Naive thymus-derived CD8-positive, alpha-beta T cell (primary cell): Measurements from ENCODE around the gene ACTR2. TPM values are rescaled to one million over a fixed set of nuclear protein-coding genes. Genes with fewer than 3 reads are reported as not detected.
"Not testable (repeated sequence)": the region's sequence is repeated elsewhere in the genome, so short reads cannot be mapped to it uniquely, and the experiment has no call there.

ENCODE experiments used
- ATAC-seq, 2 donors: fragments of 150-1000 bp; cut with Tn5 transposase in 1 of 2; sonication (Bioruptor Pico), chemical (Tn5 transposase) in 1 of 2; 1 replicate in 1 of 2; 2 replicates in 1 of 2; pipeline ENCODE4 v1.10.0; 2021; ENCODE audit warnings: mild to moderate bottlenecking in 2 of 2, moderate library complexity in 2 of 2
- POLR2A ChIA-PET: fragments of 350-600 bp; sonication (Branson Sonifier 250); formaldehyde crosslinking; loops from one replicate; lab custom pipeline; 2021; ENCODE audit warnings: antibody characterized with exemption; lab: Charles Lee
- DNase-seq, 10 donors: peaks; one replicate each; pipeline versions ENCODE4 v3.0.0 to v3.0.0-alpha.2; 2020 to 2022
- H3K27ac Mint-ChIP-seq, 10 donors: one replicate each; pipeline ENCODE4 v1.8.0; 2020 to 2022; ENCODE audit warnings: mild to moderate bottlenecking in 10 of 10, mixed read lengths in 10 of 10, moderate library complexity in 4 of 10, inconsistent platforms in 1 of 10
- H3K27me3 Mint-ChIP-seq, 5 donors: one replicate each; pipeline ENCODE4 v1.8.0; 2021 to 2022; ENCODE audit warnings: mixed read lengths in 5 of 5
- H3K36me3 Mint-ChIP-seq, 3 donors: one replicate each; pipeline ENCODE4 v1.8.0; 2020 to 2022; ENCODE audit warnings: mixed read lengths in 3 of 3, mild to moderate bottlenecking in 2 of 3, inconsistent platforms in 1 of 3
- H3K4me1 Mint-ChIP-seq, 4 donors: one replicate each; pipeline ENCODE4 v1.8.0; 2021 to 2022; ENCODE audit warnings: mixed read lengths in 4 of 4
- H3K4me3 Mint-ChIP-seq, 10 donors: one replicate each; pipeline ENCODE4 v1.8.0; 2020 to 2022; ENCODE audit warnings: mild to moderate bottlenecking in 10 of 10, mixed read lengths in 10 of 10, moderate library complexity in 6 of 10, inconsistent platforms in 1 of 10
- H3K9me3 Mint-ChIP-seq, 9 donors: one replicate each; pipeline ENCODE4 v1.8.0; 2020 to 2022; ENCODE audit warnings: mixed read lengths in 9 of 9, mild to moderate bottlenecking in 3 of 9, inconsistent platforms in 1 of 9, moderate library complexity in 1 of 9
- polyA plus RNA-seq, 3 donors: library from polyadenylated mRNA; unstranded; fragments of 300-500 nt; fragmentation: Illumina TruSeq; gene quantifications; one replicate each; pipeline ENCODE4 v1.2.3, GENCODE V29; 2021
- total RNA-seq, 8 experiments: library from RNA in 2 of 8; stranded (reverse) in 2 of 8; gene quantifications; one replicate each; pipeline ENCODE4 v1.2.3 and lab custom pipeline; 2021 to 2026

ACTR2 gene
- total and polyA plus RNA-seq, 5 experiments from 2014 or later: 238 to 283 (median 258) TPM

DNA sequence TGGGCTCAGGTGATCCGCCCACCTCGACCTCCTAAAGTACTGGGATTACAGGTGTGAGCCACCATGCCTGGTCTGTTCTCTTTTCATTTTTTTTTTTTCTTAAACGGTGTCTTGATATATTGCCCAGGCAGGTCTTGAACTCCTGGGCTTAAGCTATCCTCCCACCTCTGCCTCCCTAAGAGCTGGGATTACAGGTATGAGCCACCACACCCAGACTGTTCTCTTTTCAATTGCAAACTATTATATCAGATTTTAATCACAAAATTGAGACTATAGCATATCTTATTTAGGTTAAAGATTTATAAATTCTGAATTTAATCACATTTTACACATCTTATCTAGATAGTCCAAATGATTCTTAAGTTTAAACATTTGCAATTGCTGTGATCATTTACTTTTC is 15.5 kb upstream of the ACTR2 start:
- no peak overlapping the region for H3K4me3 Mint-ChIP-seq
- no peaks in the 10 kb centered on the region for H3K27me3 Mint-ChIP-seq
- H3K36me3 Mint-ChIP-seq: no peaks in the 10 kb centered on the region
- POLR2A ChIA-PET: interaction anchor here (1.5 kb wide), 1 partner anchor 15 kb away, joined by 4 read pairs; the partner anchor contains the start of gene ACTR2
- no peak overlapping the region for H3K27ac Mint-ChIP-seq
- DNase-seq (no peak), ATAC-seq (no peak)
- no peaks in the 10 kb centered on the region for H3K9me3 Mint-ChIP-seq
- peaks cover 0 to 5% (median 0%) of the 10 kb centered on the region in 4 donors for H3K4me1 Mint-ChIP-seq

- Mint-ChIP-seq H3K4me3 (no peak overlapping the region), H3K4me1 (peaks cover 0 to 5% (median 0%) of the 10 kb centered on the region in 4 donors), H3K27ac (no peak overlapping the region), H3K36me3 (no peaks in the 10 kb centered on the region), H3K9me3 (no peaks in the 10 kb centered on the region), H3K27me3 (no peaks in the 10 kb centered on the region)
- ATAC-seq: no peak
- DNase-seq: no peak
- POLR2A ChIA-PET: interaction anchor here (1.5 kb wide), 1 partner anchor 15 kb away, joined by 4 read pairs; the partner anchor contains the start of gene ACTR2
These were observed 15.0 kb upstream of the ACTR2 start for GRCh38 chr2:65212619-65213018.

- ATAC-seq (no peak), DNase-seq (no peak)
- Mint-ChIP-seq H3K27ac (no peak overlapping the region), H3K4me1 (peaks cover 0 to 5% (median 0%) of the 10 kb centered on the region in 4 donors), H3K9me3 (no peaks in the 10 kb centered on the region), H3K4me3 (no peak overlapping the region), H3K36me3 (peaks cover 0 to under 1% (median 0%) of the 10 kb centered on the region in 3 donors), H3K27me3 (no peaks in the 10 kb centered on the region)
- POLR2A ChIA-PET: no interaction called here
These were observed 14.6 kb upstream of the ACTR2 start for GRCh38 chr2:65213035-65213434.

- H3K27ac Mint-ChIP-seq: peak overlapping the region in 2 of 10 donors; percentile 4 to 22
- H3K27me3 Mint-ChIP-seq: no peaks in the 10 kb centered on the region
- peaks cover 0 to 5% (median 3%) of the 10 kb centered on the region in 3 donors for H3K36me3 Mint-ChIP-seq
These were observed 13.3 kb upstream of the ACTR2 start for GRCh38 chr2:65214361-65214760.

GRCh38 chr2:65214843-65215242 is 12.8 kb upstream of the ACTR2 start:
- Mint-ChIP-seq H3K27me3 (no peaks in the 10 kb centered on the region), H3K27ac (no peak overlapping the region), H3K4me3 (no peak overlapping the region), H3K36me3 (peaks cover 0 to 5% (median 4%) of the 10 kb centered on the region in 3 donors), H3K9me3 (no peaks in the 10 kb centered on the region), H3K4me1 (peaks cover 0 to 2% (median under 1%) of the 10 kb centered on the region in 4 donors)
- POLR2A ChIA-PET: no interaction called here
- DNase-seq (no peak), ATAC-seq (no peak)

More at GRCh38 chr2:65214361-65214760, 13.3 kb upstream of the ACTR2 start:
- DNase-seq: no peak
- ATAC-seq: no peak
- H3K4me1 Mint-ChIP-seq: peaks cover 0 to 2% (median under 1%) of the 10 kb centered on the region in 4 donors
- H3K4me3 Mint-ChIP-seq: no peak overlapping the region
- no peaks in the 10 kb centered on the region for H3K9me3 Mint-ChIP-seq
- POLR2A ChIA-PET: no interaction called here

DNA sequence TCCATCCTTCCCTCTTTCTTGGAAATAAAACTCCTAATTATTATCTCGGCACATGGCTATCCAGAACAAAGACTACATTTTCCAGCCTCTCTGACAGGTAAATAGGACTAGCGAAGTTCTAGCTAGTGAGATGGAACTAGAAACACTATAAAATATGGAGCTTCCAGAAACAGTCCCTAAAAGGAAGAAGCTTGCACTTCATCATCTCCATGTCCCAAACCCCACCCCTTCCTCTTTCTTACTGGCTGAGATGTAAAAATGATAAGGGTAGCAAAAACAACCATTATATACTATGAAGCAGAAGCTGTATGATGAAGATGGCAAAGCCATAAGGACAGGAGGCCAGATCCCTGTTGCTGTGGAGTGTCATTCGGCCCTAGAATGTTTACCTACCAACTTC is 11.7 kb upstream of the ACTR2 start:
- Mint-ChIP-seq H3K4me1 (peaks cover 0 to 6% (median 4%) of the 10 kb centered on the region in 4 donors), H3K36me3 (peaks cover 0 to 5% (median 4%) of the 10 kb centered on the region in 3 donors), H3K27me3 (no peaks in the 10 kb centered on the region), H3K4me3 (no peak overlapping the region), H3K27ac (no peak overlapping the region), H3K9me3 (no peaks in the 10 kb centered on the region)
- ATAC-seq (no peak), DNase-seq (no peak)
- POLR2A ChIA-PET: interaction anchor here (0.9 kb wide), 1 partner anchor 12 kb away, joined by 3 read pairs; the partner anchor contains the start of gene ACTR2

GRCh38 chr2:65220432-65221131 is 7.0 kb upstream of the ACTR2 start:
- no peak overlapping the region for H3K4me3 Mint-ChIP-seq
- peaks cover 0 to 10% (median 5%) of the 10 kb centered on the region in 4 donors for H3K4me1 Mint-ChIP-seq
- no peaks in the 10 kb centered on the region for H3K9me3 Mint-ChIP-seq
- no peak for ATAC-seq
- H3K27ac Mint-ChIP-seq: peak overlapping the region in 1 of 10 donors; percentile 67
- H3K27me3 Mint-ChIP-seq: no peaks in the 10 kb centered on the region
- POLR2A ChIA-PET: no interaction called here
- peaks cover 0 to 5% (median 4%) of the 10 kb centered on the region in 3 donors for H3K36me3 Mint-ChIP-seq
- no peak for DNase-seq

GRCh38 chr2:65221275-65221674 is 6.4 kb upstream of the ACTR2 start:
- H3K4me3 Mint-ChIP-seq, H3K36me3 Mint-ChIP-seq, DNase-seq, H3K27me3 Mint-ChIP-seq, POLR2A ChIA-PET, ATAC-seq, H3K9me3 Mint-ChIP-seq: not testable (repeated sequence)
- Mint-ChIP-seq H3K27ac (peak overlapping the region in 1 of 10 donors; percentile 48), H3K4me1 (peaks cover 0 to 10% (median 6%) of the 10 kb centered on the region in 4 donors)

DNA sequence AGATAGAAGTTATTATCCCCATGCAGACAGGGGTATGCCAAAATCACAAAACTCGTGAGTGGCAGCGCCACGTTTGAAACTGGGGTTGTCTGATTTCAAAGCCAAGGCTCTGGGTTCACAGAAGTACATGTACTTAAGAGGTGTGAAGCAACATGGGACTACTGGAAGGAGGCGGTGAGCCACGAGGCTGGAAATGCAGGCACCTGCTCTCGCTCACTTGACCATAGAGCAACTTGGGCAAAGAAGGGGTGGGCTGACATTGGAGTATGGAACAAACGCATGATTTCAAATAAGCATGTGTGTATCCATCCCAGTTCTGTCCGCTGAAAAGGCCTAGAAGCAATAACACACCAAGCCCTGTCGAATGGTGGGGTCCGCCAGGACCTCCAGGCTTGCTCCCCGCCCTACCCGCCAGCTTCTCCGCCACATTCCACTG is 593 bp upstream of the ACTR2 start:
- ATAC-seq (peak; percentile 2 to 24), DNase-seq (peak in 1 of 10 donors; percentile 55)
- Mint-ChIP-seq H3K4me3 (peak overlapping the region; percentile 96 to 100 (median 99)), H3K9me3 (no peaks in the 10 kb centered on the region), H3K4me1 (peaks cover 12 to 51% (median 28%) of the 10 kb centered on the region in 4 donors), H3K27ac (peak overlapping the region; percentile 98 to 100 (median 99)), H3K27me3 (no peaks in the 10 kb centered on the region), H3K36me3 (peaks cover 0 to 24% (median 0%) of the 10 kb centered on the region in 3 donors)
- POLR2A ChIA-PET: interaction anchor here (0.6 to 2.9 kb wide), 18 partner anchors 9 to 1639 kb away, joined by 3 to 41 read pairs (median 4); partner anchors contain the start of genes CEP68, MDH1, RAB1A and UGP2

DNA sequence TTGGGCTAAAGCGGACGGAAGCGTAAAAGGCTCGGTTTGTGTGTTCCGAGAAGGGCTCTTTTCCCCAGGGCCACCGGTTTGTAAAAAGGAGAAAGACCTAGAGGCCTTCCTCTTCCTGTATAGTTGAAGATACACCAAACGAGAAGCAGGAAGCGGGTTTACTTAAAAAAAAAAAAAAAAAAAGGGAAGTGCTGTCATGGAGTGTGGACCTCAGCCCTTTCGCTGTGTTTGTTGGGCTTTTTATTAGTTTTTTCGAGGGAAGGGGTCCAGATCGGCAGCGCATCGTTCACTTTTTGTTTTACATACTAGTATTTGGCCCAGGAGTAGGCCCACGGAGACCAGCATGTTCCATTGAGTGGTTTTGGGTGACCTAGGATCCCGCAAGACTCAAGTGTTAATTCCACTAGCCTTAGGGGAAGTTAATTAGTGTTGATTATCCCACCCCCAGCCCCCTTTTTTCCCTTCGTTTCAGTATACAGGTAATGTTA is 676 bp downstream of the ACTR2 start:
- POLR2A ChIA-PET: interaction anchor here (1.1 to 2.9 kb wide), 6 partner anchors 12 to 1640 kb away, joined by 3 to 41 read pairs (median 14); partner anchors contain the start of genes CEP68, MDH1, RAB1A and UGP2
- peak overlapping the region; percentile 91 to 99 (median 98) for H3K27ac Mint-ChIP-seq
- H3K36me3 Mint-ChIP-seq: peaks cover 0 to 30% (median 4%) of the 10 kb centered on the region in 3 donors
- ATAC-seq: peak; percentile 46 to 55
- H3K4me1 Mint-ChIP-seq: peaks cover 12 to 62% (median 38%) of the 10 kb centered on the region in 4 donors
- DNase-seq: peak in 7 of 10 donors; percentile 4 to 71 (median 45)
- no peaks in the 10 kb centered on the region for H3K9me3 Mint-ChIP-seq
- H3K4me3 Mint-ChIP-seq: peak overlapping the region; percentile 89 to 99 (median 97)
- no peaks in the 10 kb centered on the region for H3K27me3 Mint-ChIP-seq

GRCh38 chr2:65231121-65231520 is 3.5 kb downstream of the ACTR2 start:
- Mint-ChIP-seq H3K4me1 (peaks cover 16 to 83% (median 56%) of the 10 kb centered on the region in 4 donors), H3K9me3 (no peaks in the 10 kb centered on the region), H3K4me3 (peak overlapping the region in 7 of 10 donors; percentile 7 to 54 (median 34)), H3K27me3 (no peaks in the 10 kb centered on the region), H3K36me3 (peaks cover 0 to 46% (median 9%) of the 10 kb centered on the region in 3 donors), H3K27ac (peak overlapping the region in 6 of 10 donors; percentile 17 to 80 (median 53))
- DNase-seq (no peak), ATAC-seq (no peak)
- POLR2A ChIA-PET: interaction anchor here (0.9 kb wide), 1 partner anchor 14 kb away, joined by 3 read pairs; no protein-coding TSS in a partner anchor

- Mint-ChIP-seq H3K4me3 (peak overlapping the region in 9 of 10 donors; percentile 16 to 65 (median 43)), H3K27me3 (no peaks in the 10 kb centered on the region), H3K36me3 (peaks cover 0 to 52% (median 9%) of the 10 kb centered on the region in 3 donors), H3K4me1 (peaks cover 16 to 83% (median 57%) of the 10 kb centered on the region in 4 donors), H3K9me3 (no peaks in the 10 kb centered on the region), H3K27ac (peak overlapping the region in 8 of 10 donors; percentile 1 to 82 (median 55))
- DNase-seq: no peak
- POLR2A ChIA-PET: interaction anchor here (0.6 kb wide), 1 partner anchor 144 kb away, joined by 3 read pairs; no protein-coding TSS in a partner anchor
- ATAC-seq: no peak
These were observed 4.4 kb downstream of the ACTR2 start for GRCh38 chr2:65231892-65232477.
